ENCODE data around the gene COTL1.

- no peak for TF ChIP-seq ZNF671 (CRISPR knock-in tag; IDR thresholded peaks at IDR 0.05)
- TF ChIP-seq CTCF (IDR thresholded peaks at IDR 0.05) = no peak
- no peak for TF ChIP-seq ZNF263 (CRISPR knock-in tag; IDR thresholded peaks at IDR 0.05; ENCODE audit: low read depth)
- TF ChIP-seq ARID4B (CRISPR knock-in tag; IDR thresholded peaks at IDR 0.05; ENCODE audit: borderline replicate concordance) = no peak
Observed at GRCh38 chr16:84614968-84615813, 2.7 kb downstream of the COTL1 start.

Data from WTC11 (cell line).